Measurements from ENCODE around the gene DISP2.

The DISP2 gene

GRCh38 chr15:40329804-40330203 is 28.2 kb upstream of the DISP2 start:
- DNase-seq = no peak

- peak; percentile 40 for DNase-seq
Observed at GRCh38 chr15:40330368-40330836, 27.6 kb upstream of the DISP2 start.

- no peak for DNase-seq
Observed at GRCh38 chr15:40331026-40331425, 27.0 kb upstream of the DISP2 start.

GRCh38 chr15:40331637-40332036 is 26.4 kb upstream of the DISP2 start:
- DNase-seq = no peak

GRCh38 chr15:40332113-40332781 is 25.8 kb upstream of the DISP2 start:
- DNase-seq = no peak

GRCh38 chr15:40333922-40334492 is 24.0 kb upstream of the DISP2 start:
- DNase-seq = no peak

- DNase-seq = no peak
Observed at GRCh38 chr15:40334541-40334940, 23.5 kb upstream of the DISP2 start.

GRCh38 chr15:40334941-40335795 is 22.9 kb upstream of the DISP2 start:
- DNase-seq = no peak

- no peak for DNase-seq
Observed at GRCh38 chr15:40335938-40336743, 21.9 kb upstream of the DISP2 start.

- no peak for DNase-seq
Observed at GRCh38 chr15:40336744-40337122, 21.3 kb upstream of the DISP2 start.

GRCh38 chr15:40337597-40337996 is 20.4 kb upstream of the DISP2 start:
- DNase-seq = no peak

GRCh38 chr15:40338041-40338657 is 19.9 kb upstream of the DISP2 start:
- peak; percentile 73 for DNase-seq

- DNase-seq = peak; percentile 93
Observed at GRCh38 chr15:40338921-40339620, 18.9 kb upstream of the DISP2 start.

GRCh38 chr15:40339621-40339945 is 18.4 kb upstream of the DISP2 start:
- DNase-seq = no peak

- no peak for DNase-seq
Observed at GRCh38 chr15:40340038-40340739, 17.8 kb upstream of the DISP2 start.

GRCh38 chr15:40340740-40341400 is 17.1 kb upstream of the DISP2 start, which contains the start of gene CCDC9B:
Gene CCDC9B, minus strand, starts transcription at chr15:40340939. Its CDS starts 120 bp downstream, at chr15:40340819.
- DNase-seq = peak; percentile 83

GRCh38 chr15:40342416-40343320 is 15.4 kb upstream of the DISP2 start:
- DNase-seq = no peak

GRCh38 chr15:40343512-40343911 is 14.5 kb upstream of the DISP2 start:
- DNase-seq = no peak

GRCh38 chr15:40344217-40344616 is 13.8 kb upstream of the DISP2 start:
- no peak for DNase-seq
